Thoracic aorta (tissue), 2 donors: ENCODE results near the gene UBE2E2. TPM values are rescaled to one million over a fixed set of nuclear protein-coding genes. Genes with fewer than 3 reads are reported as not detected.

Experiments used
- ATAC-seq: fragments of 150-250 bp; one replicate; pipeline ENCODE4 v1.8.0; 2017; ENCODE audit warnings: low read depth; ENCODE audit not compliant: insufficient number of reproducible peaks, low FRiP score
- DNase-seq: peaks from one replicate; pipeline ENCODE4 v3.0.0-alpha.2; 2020; ENCODE audit warnings: low spot score
- H3K27ac ChIP-seq, 2 donors: fragments of 200-600 bp; sonication (generic); 1 replicate in 1 of 2; 2 replicates in 1 of 2; pipeline ENCODE4 v1.5.1; 2016; ENCODE audit warnings: mild to moderate bottlenecking in 2 of 2, moderate library complexity in 2 of 2
- H3K27me3 ChIP-seq: fragments of 200-600 bp; sonication (generic); replicated peaks from 2 replicates; pipeline ENCODE4 v1.6.0; 2016; ENCODE audit warnings: mild to moderate bottlenecking; ENCODE audit not compliant: insufficient read depth
- H3K36me3 ChIP-seq: fragments of 200-600 bp; sonication (generic); one replicate; pipeline ENCODE4 v1.5.1; 2016
- H3K4me1 ChIP-seq, 2 donors: fragments of 200-600 bp; sonication (generic); 1 replicate in 1 of 2; 2 replicates in 1 of 2; pipeline versions ENCODE4 v1.5.1 to v1.6.0; 2016; ENCODE audit warnings: low read depth in 2 of 2, mild to moderate bottlenecking in 1 of 2; ENCODE audit not compliant: control insufficient read depth in 1 of 2
- H3K4me3 ChIP-seq: fragments of 200-600 bp; sonication (generic); 2 replicates; pipeline ENCODE4 v1.5.1; 2016; ENCODE audit warnings: mild to moderate bottlenecking
- H3K9me3 ChIP-seq: fragments of 200-600 bp; sonication (generic); 2 replicates; pipeline ENCODE4 v1.5.1; 2016
- total RNA-seq, 2 donors: library from RNA; depleted of rRNA; stranded (reverse); fragments of >200 nt; gene quantifications; one replicate each; pipeline versions ENCODE4 v1.1.0 to v1.2.3, GENCODE V29; 2016
- TF ChIP-seq, protein P1 (sequence below): fragments of 200-600 bp; sonication (generic); IDR thresholded peaks from one replicate; pipeline ENCODE4 v1.5.1; 2019; ENCODE audit warnings: antibody characterized with exemption

Gene UBE2E2
- total RNA-seq, 2 donors from 2014 or later, result 30.3 to 44.0 TPM

DNA sequence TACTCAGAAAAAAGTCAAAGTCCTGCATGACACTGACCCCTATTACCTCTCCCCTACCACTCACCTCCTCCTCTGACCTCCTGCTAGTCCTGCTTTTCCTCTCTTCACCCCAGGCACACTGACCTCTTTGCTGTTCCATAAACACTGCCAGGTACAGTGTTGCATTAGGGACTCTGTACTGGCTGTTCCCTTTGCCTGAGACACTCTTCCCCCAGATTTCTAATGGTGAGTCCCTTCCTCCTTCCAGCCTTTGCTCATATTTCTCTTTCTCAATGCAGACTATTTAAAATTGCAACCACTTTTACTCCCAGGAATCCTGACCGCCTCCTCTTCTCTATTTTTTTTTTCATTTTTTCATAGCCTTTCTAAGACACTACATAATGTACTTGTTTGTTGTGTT is 36.3 kb upstream of the UBE2E2 start:
- no peak for DNase-seq
- no peak for ATAC-seq
- Histone ChIP-seq H3K4me1 (no peaks in the 10 kb centered on the region), H3K4me3 (no peak overlapping the region), H3K27ac (no peak overlapping the region), H3K9me3 (no peaks in the 10 kb centered on the region), H3K36me3 (no peaks in the 10 kb centered on the region), H3K27me3 (no peaks in the 10 kb centered on the region)
- TF ChIP-seq, protein P1, sequence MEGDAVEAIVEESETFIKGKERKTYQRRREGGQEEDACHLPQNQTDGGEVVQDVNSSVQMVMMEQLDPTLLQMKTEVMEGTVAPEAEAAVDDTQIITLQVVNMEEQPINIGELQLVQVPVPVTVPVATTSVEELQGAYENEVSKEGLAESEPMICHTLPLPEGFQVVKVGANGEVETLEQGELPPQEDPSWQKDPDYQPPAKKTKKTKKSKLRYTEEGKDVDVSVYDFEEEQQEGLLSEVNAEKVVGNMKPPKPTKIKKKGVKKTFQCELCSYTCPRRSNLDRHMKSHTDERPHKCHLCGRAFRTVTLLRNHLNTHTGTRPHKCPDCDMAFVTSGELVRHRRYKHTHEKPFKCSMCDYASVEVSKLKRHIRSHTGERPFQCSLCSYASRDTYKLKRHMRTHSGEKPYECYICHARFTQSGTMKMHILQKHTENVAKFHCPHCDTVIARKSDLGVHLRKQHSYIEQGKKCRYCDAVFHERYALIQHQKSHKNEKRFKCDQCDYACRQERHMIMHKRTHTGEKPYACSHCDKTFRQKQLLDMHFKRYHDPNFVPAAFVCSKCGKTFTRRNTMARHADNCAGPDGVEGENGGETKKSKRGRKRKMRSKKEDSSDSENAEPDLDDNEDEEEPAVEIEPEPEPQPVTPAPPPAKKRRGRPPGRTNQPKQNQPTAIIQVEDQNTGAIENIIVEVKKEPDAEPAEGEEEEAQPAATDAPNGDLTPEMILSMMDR, result no peak

DNA sequence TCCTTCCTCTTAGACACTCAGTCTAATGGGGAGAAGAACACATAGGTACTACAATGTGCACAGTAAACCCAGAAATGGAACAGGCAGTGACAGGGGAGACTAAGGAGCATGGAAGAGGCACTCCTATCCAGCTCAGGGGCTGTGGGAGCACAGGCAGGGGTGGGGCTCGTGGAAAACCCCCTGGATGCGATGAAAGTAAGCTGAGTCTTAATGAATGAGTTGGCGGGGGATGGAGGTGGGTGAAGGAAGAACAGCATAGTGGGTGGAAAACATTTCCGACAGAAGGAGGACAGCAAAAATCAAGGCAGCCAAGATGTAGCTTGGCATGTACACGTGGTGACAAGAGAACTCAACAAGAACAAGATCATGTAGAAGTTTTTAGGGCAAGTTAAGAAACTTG is 33.6 kb upstream of the UBE2E2 start:
- no peaks in the 10 kb centered on the region for H3K9me3 ChIP-seq
- H3K36me3 ChIP-seq, result no peaks in the 10 kb centered on the region
- DNase-seq, result no peak
- no peak overlapping the region for H3K27ac ChIP-seq
- TF ChIP-seq, protein P1, result no peak
- H3K4me1 ChIP-seq, result no peaks in the 10 kb centered on the region
- no peak for ATAC-seq
- H3K27me3 ChIP-seq, result no peaks in the 10 kb centered on the region
- no peak overlapping the region for H3K4me3 ChIP-seq

DNA sequence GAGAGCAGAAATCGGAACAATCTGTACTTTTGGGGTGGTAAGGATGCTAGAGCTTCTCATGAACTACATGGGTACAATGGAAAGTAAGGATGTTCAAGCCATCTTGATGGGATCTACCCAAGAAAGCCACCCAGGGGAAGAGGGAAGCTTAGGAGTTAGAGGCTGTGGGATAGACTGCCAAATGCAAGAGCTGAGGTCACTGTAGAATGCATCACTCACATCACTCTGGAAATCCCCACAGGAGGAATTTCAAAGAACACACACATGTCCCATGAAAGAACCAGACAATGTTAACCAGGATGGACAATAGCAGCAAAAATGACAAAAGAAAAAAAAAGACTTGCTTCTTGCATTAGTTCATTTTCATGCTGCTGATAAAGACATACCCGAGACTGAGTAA is 32.8 kb upstream of the UBE2E2 start:
- no peak for DNase-seq
- ATAC-seq, result no peak
- TF ChIP-seq, protein P1, result no peak
- H3K4me3 ChIP-seq, result no peak overlapping the region
- H3K9me3 ChIP-seq, result no peaks in the 10 kb centered on the region
- no peaks in the 10 kb centered on the region for H3K27me3 ChIP-seq
- H3K36me3 ChIP-seq, result no peaks in the 10 kb centered on the region
- H3K27ac ChIP-seq, result no peak overlapping the region
- no peaks in the 10 kb centered on the region for H3K4me1 ChIP-seq

DNA sequence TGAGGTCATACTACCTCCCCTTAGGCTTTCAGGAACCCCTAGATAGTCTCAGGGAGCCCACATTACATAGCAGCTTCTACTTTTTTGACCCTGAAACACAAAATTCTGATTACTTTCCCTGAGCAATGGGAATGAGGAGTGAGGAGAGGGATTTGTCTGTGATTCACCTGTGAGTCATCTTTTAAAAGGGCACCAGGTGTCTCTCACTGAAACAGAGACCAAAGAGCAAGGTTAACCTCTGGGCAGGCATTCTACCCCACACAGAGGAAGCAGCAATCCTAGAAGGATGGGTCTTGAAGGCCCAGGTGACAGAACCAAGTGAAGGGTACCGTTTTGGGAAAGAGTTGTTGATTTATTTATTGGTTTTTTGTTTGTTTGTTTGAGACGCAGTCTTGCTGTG is 31.1 kb upstream of the UBE2E2 start:
- TF ChIP-seq, protein P1, result no peak
- Histone ChIP-seq H3K9me3 (no peaks in the 10 kb centered on the region), H3K27ac (no peak overlapping the region), H3K36me3 (no peaks in the 10 kb centered on the region), H3K4me1 (no peaks in the 10 kb centered on the region), H3K27me3 (no peaks in the 10 kb centered on the region), H3K4me3 (no peak overlapping the region)
- DNase-seq (no peak), ATAC-seq (no peak)

DNA sequence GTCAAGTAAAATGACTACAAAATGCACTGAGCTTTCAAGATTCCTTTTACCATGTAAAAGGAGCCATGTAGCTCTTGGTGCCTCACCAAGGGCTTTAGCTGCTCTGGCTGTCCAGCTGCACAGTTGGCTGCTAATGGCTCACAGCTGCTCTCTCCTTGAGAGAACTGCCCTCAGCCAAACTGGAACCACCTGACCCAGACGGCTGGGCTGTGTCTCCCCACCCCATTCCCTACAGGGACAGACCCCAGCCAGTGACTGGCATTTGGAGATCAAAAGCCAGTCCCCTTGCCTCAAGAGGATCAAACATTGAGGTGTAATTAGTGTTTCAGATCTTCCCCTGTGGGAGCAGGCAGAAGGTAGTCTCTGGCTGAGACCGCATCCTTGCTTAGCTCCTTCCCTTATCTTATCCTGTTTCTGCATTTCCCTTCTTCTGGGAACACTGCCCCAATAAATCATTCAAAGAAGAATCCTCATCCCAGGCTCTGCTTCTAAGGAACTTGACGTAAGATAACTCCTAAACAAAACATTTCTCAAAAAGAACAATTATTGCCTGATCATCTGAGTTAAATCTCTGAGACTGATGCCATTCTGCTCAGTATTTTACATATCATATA is 28.6 kb upstream of the UBE2E2 start:
- H3K4me3 ChIP-seq, result no peak overlapping the region
- no peak for DNase-seq
- H3K4me1 ChIP-seq, result no peaks in the 10 kb centered on the region
- no peaks in the 10 kb centered on the region for H3K27me3 ChIP-seq
- TF ChIP-seq, protein P1, result no peak
- H3K36me3 ChIP-seq, result no peaks in the 10 kb centered on the region
- H3K9me3 ChIP-seq, result no peaks in the 10 kb centered on the region
- H3K27ac ChIP-seq, result no peak overlapping the region
- no peak for ATAC-seq
